Activated CD4-positive, alpha-beta memory T cell treated with anti-CD3 and anti-CD28 coated beads, Interleukin-2, amount 10 ng/mL, durations not matched to agents 7 days and 5 days (primary cell): Measurements from ENCODE around the gene GID8. TPM values are rescaled to one million over a fixed set of nuclear protein-coding genes. Genes with fewer than 3 reads are reported as not detected.
"Not testable (repeated sequence)": the region's sequence is repeated elsewhere in the genome, so short reads cannot be mapped to it uniquely, and the experiment has no call there.

Experiments used
- CTCF ChIA-PET: fragments of 350-600 bp; sonication (Branson Sonifier 250); formaldehyde crosslinking; loops from one replicate; lab custom pipeline; 2021; ENCODE audit warnings: antibody characterized with exemption, inconsistent platforms; lab: Charles Lee
- POLR2A ChIA-PET: fragments of 350-600 bp; sonication (Branson Sonifier 250); formaldehyde crosslinking; loops from one replicate; lab custom pipeline; 2021; ENCODE audit warnings: antibody characterized with exemption; lab: Charles Lee
- DNase-seq: peaks from one replicate; pipeline ENCODE4 v3.0.0-alpha.2; 2020
- H3K27ac Mint-ChIP-seq: one replicate; pipeline ENCODE4 v1.8.0; 2021; ENCODE audit warnings: mild to moderate bottlenecking, mixed read lengths
- H3K27me3 Mint-ChIP-seq: one replicate; pipeline ENCODE4 v1.8.0; 2021; ENCODE audit warnings: mixed read lengths
- H3K36me3 Mint-ChIP-seq: one replicate; pipeline ENCODE4 v1.8.0; 2021; ENCODE audit warnings: low read depth, mixed read lengths
- H3K4me1 Mint-ChIP-seq: one replicate; pipeline ENCODE4 v1.8.0; 2021; ENCODE audit warnings: mixed read lengths
- H3K4me3 Mint-ChIP-seq: one replicate; pipeline ENCODE4 v1.8.0; 2021; ENCODE audit warnings: mild to moderate bottlenecking, mixed read lengths
- H3K9me3 Mint-ChIP-seq: one replicate; pipeline ENCODE4 v1.8.0; 2021; ENCODE audit warnings: mixed read lengths
- total RNA-seq, 2 experiments: library from RNA; stranded (reverse); gene quantifications; one replicate each; pipeline ENCODE4 v1.2.3, GENCODE V29; 2021

GID8 gene
- total RNA-seq, 2 experiments from 2014 or later = 31.9 to 32.8 TPM

- Mint-ChIP-seq H3K9me3 (no peaks in the 10 kb centered on the region), H3K36me3 (no peaks in the 10 kb centered on the region), H3K4me3 (no peak overlapping the region), H3K4me1 (peaks cover 13% of the 10 kb centered on the region), H3K27me3 (no peaks in the 10 kb centered on the region), H3K27ac (no peak overlapping the region)
- ChIA-PET CTCF (interaction anchor here (1.4 kb wide), 1 partner anchor 14 kb away, joined by 3 read pairs; no protein-coding TSS in a partner anchor), POLR2A (no interaction called here)
- DNase-seq = no peak
These were observed 20.6 kb downstream of the GID8 start for GRCh38 chr20:62958388-62959100.

- peaks cover 5% of the 10 kb centered on the region for H3K4me1 Mint-ChIP-seq
- no peak overlapping the region for H3K4me3 Mint-ChIP-seq
- no peaks in the 10 kb centered on the region for H3K36me3 Mint-ChIP-seq
- DNase-seq = no peak
- CTCF ChIA-PET = interaction anchor here (1.4 kb wide), 1 partner anchor 13 kb away, joined by 3 read pairs; no protein-coding TSS in a partner anchor
- H3K9me3 Mint-ChIP-seq = no peaks in the 10 kb centered on the region
- POLR2A ChIA-PET = interaction anchor here (0.7 kb wide), 1 partner anchor 13 kb away, joined by 3 read pairs; no protein-coding TSS in a partner anchor
- no peaks in the 10 kb centered on the region for H3K27me3 Mint-ChIP-seq
- H3K27ac Mint-ChIP-seq = no peak overlapping the region
These were observed 21.4 kb downstream of the GID8 start for GRCh38 chr20:62959101-62959971.

GRCh38 chr20:62959998-62960436 is 22.1 kb downstream of the GID8 start:
- ChIA-PET CTCF (interaction anchor here (1.4 kb wide), 1 partner anchor 13 kb away, joined by 3 read pairs; no protein-coding TSS in a partner anchor), POLR2A (interaction anchor here (0.7 kb wide), 1 partner anchor 13 kb away, joined by 3 read pairs; no protein-coding TSS in a partner anchor)
- no peaks in the 10 kb centered on the region for H3K36me3 Mint-ChIP-seq
- no peak overlapping the region for H3K4me3 Mint-ChIP-seq
- H3K4me1 Mint-ChIP-seq = no peaks in the 10 kb centered on the region
- no peak overlapping the region for H3K27ac Mint-ChIP-seq
- H3K27me3 Mint-ChIP-seq = no peaks in the 10 kb centered on the region
- no peak for DNase-seq
- H3K9me3 Mint-ChIP-seq = no peaks in the 10 kb centered on the region

- H3K27ac Mint-ChIP-seq, CTCF ChIA-PET, H3K4me3 Mint-ChIP-seq, DNase-seq, H3K36me3 Mint-ChIP-seq, H3K4me1 Mint-ChIP-seq, H3K27me3 Mint-ChIP-seq, H3K9me3 Mint-ChIP-seq, POLR2A ChIA-PET: not testable (repeated sequence)
These were observed 22.7 kb downstream of the GID8 start for GRCh38 chr20:62960446-62961309.

DNA sequence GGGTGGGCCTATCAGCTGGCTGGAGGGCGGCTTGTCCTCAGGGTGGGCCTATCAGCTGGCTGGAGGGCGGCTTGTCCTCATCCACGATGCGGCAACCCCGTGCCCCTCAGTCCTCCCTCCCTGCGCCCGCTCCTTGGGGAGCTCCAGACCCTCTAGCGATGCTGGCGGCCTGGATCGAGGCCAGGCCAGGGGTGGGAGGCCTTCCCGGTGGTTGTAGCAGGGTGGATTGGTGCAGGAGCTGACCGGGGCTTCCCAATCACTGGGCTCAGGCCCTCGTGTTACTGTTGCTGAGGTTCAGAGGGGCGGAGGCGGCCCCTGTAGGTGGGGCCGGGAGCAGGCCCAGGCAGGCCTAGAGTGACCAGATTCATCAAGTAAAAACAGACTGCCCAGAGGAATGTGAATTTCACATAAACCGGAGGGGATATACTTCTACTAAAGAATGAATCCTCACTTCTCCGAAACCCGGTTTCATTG is 23.4 kb downstream of the GID8 start:
- Mint-ChIP-seq H3K36me3 (no peaks in the 10 kb centered on the region), H3K27me3 (no peaks in the 10 kb centered on the region), H3K4me3 (no peak overlapping the region), H3K9me3 (no peaks in the 10 kb centered on the region), H3K4me1 (no peaks in the 10 kb centered on the region), H3K27ac (no peak overlapping the region)
- DNase-seq = no peak
- CTCF ChIA-PET = no interaction called here
- POLR2A ChIA-PET = no interaction called here

DNA sequence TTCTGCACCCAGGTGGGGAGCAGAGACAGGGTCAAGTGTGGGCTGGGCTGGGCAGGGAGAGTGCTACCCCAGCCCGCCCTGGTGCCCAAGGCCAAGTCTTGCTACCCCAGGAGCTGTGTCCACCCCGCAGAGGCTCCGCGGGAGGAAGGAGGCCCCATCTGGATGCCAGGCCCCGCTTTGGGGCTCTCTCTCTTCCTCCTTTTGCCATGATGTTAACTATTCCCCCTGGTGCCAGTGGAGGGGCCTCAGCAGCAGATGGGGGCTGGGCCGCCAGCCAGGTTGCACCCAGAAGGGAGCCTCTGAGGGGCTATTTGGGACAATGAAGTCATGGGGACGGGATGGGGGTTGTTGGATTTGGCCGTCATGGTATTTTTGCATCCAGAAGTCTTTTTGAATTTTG is 23.9 kb downstream of the GID8 start:
- H3K27me3 Mint-ChIP-seq = no peaks in the 10 kb centered on the region
- H3K27ac Mint-ChIP-seq = no peak overlapping the region
- ChIA-PET POLR2A (no interaction called here), CTCF (no interaction called here)
- no peaks in the 10 kb centered on the region for H3K9me3 Mint-ChIP-seq
- no peaks in the 10 kb centered on the region for H3K36me3 Mint-ChIP-seq
- H3K4me3 Mint-ChIP-seq = no peak overlapping the region
- no peaks in the 10 kb centered on the region for H3K4me1 Mint-ChIP-seq
- no peak for DNase-seq

- H3K27me3 Mint-ChIP-seq = no peaks in the 10 kb centered on the region
- H3K4me3 Mint-ChIP-seq = no peak overlapping the region
- ChIA-PET CTCF (no interaction called here), POLR2A (interaction anchor here (1.0 kb wide), 1 partner anchor 10 kb away, joined by 3 read pairs; no protein-coding TSS in a partner anchor)
- DNase-seq = no peak
- H3K36me3 Mint-ChIP-seq = no peaks in the 10 kb centered on the region
- H3K9me3 Mint-ChIP-seq = no peaks in the 10 kb centered on the region
- H3K27ac Mint-ChIP-seq = no peak overlapping the region
- no peaks in the 10 kb centered on the region for H3K4me1 Mint-ChIP-seq
These were observed 24.4 kb downstream of the GID8 start for GRCh38 chr20:62962221-62962879.

- ChIA-PET POLR2A (interaction anchor here (1.0 kb wide), 1 partner anchor 10 kb away, joined by 3 read pairs; no protein-coding TSS in a partner anchor), CTCF (no interaction called here)
- Mint-ChIP-seq H3K4me1 (no peaks in the 10 kb centered on the region), H3K36me3 (no peaks in the 10 kb centered on the region), H3K4me3 (no peak overlapping the region), H3K27me3 (no peaks in the 10 kb centered on the region), H3K27ac (no peak overlapping the region), H3K9me3 (no peaks in the 10 kb centered on the region)
- DNase-seq = no peak
These were observed 25.1 kb downstream of the GID8 start for GRCh38 chr20:62962891-62963613.

- Mint-ChIP-seq H3K4me3 (no peak overlapping the region), H3K36me3 (no peaks in the 10 kb centered on the region), H3K4me1 (no peaks in the 10 kb centered on the region), H3K27ac (no peak overlapping the region), H3K27me3 (no peaks in the 10 kb centered on the region), H3K9me3 (no peaks in the 10 kb centered on the region)
- ChIA-PET CTCF (interaction anchor here (1.6 kb wide), 1 partner anchor 9 kb away, joined by 3 read pairs; no protein-coding TSS in a partner anchor), POLR2A (no interaction called here)
- no peak for DNase-seq
These were observed 25.9 kb downstream of the GID8 start for GRCh38 chr20:62963614-62964397.

DNA sequence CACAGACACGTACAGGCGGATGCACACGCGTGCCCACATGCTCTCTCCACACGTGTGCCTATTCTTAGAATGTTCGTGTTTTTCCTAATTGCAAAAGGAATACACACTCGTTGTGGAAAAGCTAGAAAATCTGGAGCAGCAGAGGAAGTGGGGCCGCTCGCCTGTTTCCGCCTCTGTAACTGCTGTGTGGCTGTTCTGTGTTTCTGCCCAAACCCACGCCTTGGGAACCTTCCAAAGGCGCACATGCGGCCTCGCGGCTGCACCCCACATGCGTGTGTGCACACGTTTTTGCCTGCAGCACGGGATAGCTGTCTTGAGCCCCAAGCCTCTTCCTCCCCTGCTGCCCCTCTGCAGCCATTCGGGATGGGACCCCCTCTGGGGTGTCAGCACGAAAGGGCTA is 26.8 kb downstream of the GID8 start:
- Mint-ChIP-seq H3K4me3 (no peak overlapping the region), H3K27me3 (no peaks in the 10 kb centered on the region), H3K4me1 (no peaks in the 10 kb centered on the region), H3K36me3 (no peaks in the 10 kb centered on the region), H3K9me3 (no peaks in the 10 kb centered on the region), H3K27ac (no peak overlapping the region)
- no peak for DNase-seq
- ChIA-PET POLR2A (interaction anchor here (1.1 kb wide), 1 partner anchor 44 kb away, joined by 3 read pairs; no protein-coding TSS in a partner anchor), CTCF (interaction anchor here (1.6 kb wide), 1 partner anchor 8 kb away, joined by 3 read pairs; no protein-coding TSS in a partner anchor)

DNA sequence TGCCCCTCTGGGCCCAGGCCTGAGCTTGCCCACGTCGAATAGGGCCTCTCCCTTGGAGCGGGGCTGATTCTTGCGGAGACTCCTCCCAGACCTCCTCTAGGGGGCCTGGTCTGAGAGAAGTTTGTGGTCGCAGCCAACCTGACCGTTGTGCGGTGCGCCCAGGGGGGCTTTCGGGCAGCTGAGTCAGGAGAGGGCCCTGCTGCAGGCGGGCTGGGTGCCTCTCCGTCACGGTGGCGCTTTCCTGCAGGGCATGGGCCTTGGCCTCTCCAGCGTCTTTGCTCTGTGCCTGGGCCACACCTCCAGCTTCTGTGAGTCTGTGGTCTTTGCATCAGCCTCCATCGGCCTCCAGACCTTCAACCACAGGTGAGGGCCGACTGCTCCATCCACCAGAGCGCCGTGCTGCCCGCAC is 27.4 kb downstream of the GID8 start:
- ChIA-PET POLR2A (interaction anchor here (1.1 kb wide), 1 partner anchor 44 kb away, joined by 3 read pairs; no protein-coding TSS in a partner anchor), CTCF (interaction anchor here (1.6 kb wide), 1 partner anchor 8 kb away, joined by 3 read pairs; no protein-coding TSS in a partner anchor)

More for the DNA sequence above, 27.4 kb downstream of the GID8 start:
- Mint-ChIP-seq H3K4me1 (no peaks in the 10 kb centered on the region), H3K4me3 (no peak overlapping the region), H3K9me3 (no peaks in the 10 kb centered on the region), H3K36me3 (no peaks in the 10 kb centered on the region), H3K27me3 (no peaks in the 10 kb centered on the region), H3K27ac (no peak overlapping the region)
- DNase-seq = no peak
